NCI-H128 (cell line): Measurements from ENCODE around the gene TNS1.
"Not testable (repeated sequence)": the region's sequence is repeated elsewhere in the genome, so short reads cannot be mapped to it uniquely, and the experiment has no call there.

Experiments
- DNase-seq: peaks from one replicate; lab custom pipeline; 2025; ENCODE audit not compliant: unreplicated experiment; lab: John Stamatoyannopoulos, UW

TNS1 gene

DNA sequence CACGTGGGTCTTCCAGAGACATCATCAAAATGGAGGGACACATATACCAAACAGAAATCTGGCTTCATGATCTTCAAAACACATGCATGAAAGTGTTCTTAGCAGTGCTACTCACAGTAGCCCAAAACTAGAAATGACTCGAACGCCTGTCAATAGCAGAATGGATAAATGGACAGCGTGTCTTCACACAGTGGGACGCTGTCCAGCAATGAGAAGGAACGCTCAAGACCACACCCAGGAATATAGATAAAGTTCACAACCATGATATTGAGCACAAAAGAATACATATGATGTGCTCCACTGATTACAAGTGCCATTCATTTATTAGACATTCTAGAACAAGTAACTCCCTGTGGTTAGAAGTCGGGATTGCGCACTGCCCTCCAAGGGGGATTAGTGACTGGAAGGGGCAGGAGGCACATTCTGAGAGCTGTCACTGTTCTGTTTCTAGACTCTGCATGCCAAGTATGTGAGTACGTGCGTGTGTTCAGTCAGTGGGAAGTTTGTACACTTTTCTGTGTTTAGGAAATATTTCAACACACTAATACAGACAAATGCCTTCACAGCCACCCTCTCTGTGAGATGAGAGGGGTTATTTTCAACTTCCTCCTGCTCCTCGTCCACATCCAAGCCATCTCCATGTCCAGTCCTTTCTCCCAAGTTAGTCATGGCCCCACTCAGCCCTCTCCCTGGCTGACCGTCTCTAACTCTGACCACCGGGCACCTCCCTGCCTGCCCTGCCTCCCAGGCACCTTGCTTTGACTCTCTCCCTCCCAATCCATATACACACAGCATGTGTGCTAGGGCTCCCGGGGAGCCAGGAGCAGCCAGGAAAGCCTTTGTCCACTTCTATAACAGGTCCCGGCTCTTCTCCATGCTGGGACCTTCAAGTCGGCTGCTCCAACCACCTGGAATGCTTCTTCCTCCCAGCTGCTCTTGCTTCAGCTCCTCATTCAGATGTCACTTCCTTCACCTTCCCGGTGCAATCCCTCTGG is 26.9 kb upstream of the TNS1 start:
- no peak for DNase-seq

GRCh38 chr2:218028562-218029348 is 26.0 kb upstream of the TNS1 start:
- no peak for DNase-seq

DNA sequence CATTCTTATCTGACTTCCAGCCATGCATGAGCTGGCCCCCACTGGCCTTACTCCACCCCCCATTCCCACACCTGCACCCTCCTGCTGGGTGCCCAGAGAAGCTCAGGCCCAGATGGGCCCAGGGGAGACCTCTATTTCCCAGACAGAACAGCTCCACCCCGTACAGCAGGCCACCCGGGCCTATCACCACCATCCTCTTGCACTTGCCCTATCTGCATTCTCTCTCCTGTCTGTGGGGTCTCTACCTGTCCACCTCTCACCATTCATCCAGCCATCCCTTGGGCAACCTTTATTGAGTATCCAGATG is 25.3 kb upstream of the TNS1 start:
- DNase-seq = no peak

DNA sequence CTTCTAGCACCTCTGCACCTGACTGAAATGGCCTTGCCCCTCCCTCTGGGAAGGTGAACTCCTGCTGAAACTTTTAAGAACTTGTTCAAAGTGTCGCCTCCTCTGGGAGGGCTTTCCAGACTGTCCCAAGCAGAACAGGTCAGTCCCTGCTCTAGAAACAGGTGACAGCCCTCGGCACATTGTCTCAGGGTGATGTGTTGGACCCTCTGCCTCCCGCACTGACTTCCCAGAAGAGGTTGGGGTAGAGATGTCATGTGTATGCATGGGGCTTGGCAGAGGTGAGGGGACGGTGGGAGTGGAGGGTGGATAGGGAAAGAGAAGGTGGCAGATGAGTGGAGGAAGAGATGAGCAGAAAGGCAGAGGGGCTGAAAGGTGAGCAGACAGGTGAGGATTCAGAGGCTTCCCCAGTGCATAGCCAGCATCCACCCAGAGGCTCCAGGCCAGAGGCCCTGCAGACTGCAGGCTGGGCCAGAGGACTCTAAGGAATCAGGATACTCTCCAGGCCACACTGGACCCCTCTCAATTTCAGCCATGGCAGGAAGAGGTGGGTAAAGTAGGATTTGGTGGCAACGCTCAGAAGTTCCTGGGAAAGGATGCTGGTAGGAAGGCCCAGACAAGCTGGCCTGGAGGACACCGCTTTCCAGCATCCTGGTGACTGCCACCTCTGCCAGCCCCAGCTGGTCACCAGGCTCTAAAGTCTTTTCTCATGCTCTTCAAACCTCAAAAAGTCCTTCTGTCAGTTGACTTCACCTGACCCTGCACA is 24.8 kb upstream of the TNS1 start:
- no peak for DNase-seq

- DNase-seq = no peak
Observed at GRCh38 chr2:218026676-218027425, 24.1 kb upstream of the TNS1 start.

DNA sequence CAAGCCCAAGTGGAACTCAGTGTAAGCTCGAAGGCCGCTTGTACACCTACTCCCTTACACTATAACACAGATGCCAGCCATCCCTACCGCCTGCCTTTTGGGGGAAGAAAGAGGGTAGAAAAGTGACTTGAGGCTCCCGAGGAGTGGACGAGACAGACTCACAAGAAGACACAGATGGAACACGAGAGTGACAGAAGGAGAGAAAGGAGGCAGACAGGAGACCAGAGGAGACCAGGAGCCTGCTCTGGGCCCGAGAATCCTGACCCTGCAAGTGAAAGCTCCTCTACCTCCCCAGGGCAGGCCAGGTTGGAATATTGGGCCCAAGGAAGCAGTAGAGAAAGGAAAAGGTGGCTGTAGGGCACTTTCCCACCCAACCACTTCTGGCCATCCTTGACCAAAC is 23.4 kb upstream of the TNS1 start:
- no peak for DNase-seq

- DNase-seq = no peak
Observed at GRCh38 chr2:218024871-218025270, 22.1 kb upstream of the TNS1 start.

DNA sequence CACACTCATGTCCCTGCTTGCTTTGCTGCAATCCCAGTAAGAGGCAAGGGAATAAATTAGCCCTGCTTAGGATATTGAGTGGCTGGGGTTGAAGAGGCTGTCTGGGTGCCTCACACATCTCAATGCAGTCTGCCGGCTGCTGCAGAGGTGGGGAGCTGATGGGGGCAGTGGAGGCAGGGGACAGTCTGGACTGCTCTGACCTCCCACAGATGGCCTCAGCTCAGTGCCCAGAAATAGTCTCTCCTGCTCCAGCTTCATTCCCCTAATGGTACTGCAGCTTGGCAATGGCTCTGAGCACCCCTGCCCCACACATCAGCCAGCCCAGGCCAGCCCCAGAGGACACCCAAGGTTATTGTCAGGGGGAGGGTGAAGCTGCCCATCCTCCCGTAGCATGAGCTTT is 21.5 kb upstream of the TNS1 start:
- DNase-seq = no peak

DNA sequence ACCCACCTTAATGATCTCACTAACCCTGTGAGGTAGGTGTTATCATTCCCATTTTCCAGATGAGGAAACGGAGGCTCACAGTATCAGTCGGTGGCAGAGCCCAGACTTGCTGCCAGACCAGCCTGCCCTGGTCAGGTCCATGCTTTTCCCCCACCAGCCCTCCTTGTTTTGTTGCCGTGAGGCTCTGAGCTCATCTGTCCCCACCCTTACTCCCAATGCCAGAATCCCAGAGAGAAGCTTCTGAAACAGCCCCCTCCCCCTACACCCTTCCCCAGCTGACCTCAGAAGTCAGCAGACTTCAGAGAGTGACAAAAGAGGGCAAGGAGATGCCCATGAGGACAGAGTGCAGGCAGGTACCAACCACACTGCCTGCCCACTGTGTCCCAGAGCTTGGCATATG is 20.8 kb upstream of the TNS1 start:
- DNase-seq = no peak

GRCh38 chr2:218022851-218023530 is 20.2 kb upstream of the TNS1 start:
- DNase-seq = no peak

DNA sequence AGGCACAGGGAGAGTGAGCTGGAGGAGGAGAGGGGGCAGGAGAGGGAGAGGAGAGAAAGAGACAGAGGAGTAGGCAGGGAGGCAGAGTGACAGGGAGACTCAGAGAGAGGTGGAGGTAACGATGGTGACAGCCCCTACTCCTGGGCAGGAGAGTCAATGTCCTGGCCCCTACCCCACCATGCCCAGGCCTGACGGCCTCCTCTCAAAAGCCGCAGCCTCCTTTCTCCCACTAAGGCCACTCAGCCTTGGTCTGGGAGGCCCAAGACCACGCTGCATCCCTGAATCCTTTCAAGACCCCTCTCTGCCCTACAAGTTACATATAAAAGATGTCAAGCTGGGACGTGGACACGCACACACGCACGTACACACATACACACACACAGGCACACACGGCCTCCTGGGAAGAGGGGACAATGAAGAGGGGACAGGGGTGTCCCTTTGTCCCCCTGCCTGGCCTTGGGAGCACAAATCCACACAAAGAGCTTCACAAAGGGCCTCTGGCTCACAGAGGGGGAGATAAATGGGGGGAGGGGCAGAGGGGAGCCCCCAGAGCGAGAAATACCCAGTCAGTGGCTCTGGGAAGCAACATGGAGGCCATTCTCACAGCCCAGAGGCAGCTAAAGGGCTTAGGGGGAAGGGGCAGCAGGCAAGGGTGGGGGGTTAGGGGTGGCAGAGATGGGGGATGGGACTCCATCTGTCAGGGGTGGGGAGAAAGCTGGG is 19.5 kb upstream of the TNS1 start:
- no peak for DNase-seq

GRCh38 chr2:218021536-218022071 is 18.8 kb upstream of the TNS1 start:
- DNase-seq = no peak

DNA sequence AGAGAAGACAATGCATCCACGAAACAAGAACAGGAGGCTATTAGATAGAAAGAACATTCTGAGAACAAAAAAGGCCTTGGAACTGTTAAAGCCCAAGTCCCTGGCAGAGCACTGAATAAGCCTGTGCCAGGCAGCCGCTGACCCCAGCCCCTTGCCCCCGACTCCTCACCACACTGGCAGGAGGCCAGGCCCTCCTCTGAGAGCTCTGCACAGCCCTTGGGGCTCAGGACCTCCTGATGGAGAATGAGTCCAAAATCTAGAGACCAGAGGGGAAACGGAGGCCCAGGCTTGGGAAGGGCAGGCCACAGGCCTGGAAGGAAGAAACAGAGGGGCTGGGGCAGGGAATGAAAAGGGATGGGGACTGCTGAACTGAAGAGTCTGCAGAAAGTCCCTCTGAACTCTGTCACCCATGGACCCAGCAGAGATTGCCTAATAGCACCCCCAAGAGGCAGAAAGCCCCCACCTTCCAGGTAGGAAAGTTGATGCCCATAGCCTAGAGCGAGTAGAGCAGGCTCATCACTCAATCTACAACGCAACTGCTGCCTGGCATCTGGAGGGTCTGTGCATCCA is 18.3 kb upstream of the TNS1 start:
- DNase-seq = no peak

GRCh38 chr2:218020281-218020680 is 17.5 kb upstream of the TNS1 start:
- DNase-seq = no peak

DNA sequence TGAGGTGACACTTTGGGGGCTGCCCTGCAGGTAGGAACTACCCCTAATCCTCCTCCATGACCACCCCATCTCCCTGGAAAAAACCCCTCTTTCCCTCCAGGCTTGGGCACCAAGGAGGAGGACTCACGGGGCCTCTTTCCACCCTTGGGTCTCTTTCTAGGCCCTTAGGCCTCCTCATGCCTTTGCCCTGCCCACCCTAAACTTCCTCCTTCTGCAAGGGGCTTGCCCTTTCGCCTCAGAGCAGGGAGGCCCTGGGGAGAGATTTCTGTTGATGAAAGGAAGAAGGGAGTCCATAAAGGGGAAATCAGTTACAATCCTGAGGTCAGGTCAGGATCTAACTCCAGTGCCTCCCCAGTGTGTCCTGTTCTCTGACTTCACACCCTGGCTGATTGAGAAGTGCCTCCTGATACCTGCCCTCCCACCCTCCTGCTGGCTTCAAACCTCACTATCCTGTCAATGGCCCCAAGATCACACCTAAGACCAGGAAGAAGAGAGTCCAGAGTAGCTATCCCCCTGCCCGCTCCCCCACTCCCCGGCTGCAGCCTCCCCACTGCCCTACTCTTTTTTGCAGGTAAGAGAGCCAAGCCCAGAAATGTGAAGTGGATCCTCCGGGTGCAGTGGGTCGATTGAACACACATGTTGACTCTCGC is 16.7 kb upstream of the TNS1 start:
- no peak for DNase-seq

DNA sequence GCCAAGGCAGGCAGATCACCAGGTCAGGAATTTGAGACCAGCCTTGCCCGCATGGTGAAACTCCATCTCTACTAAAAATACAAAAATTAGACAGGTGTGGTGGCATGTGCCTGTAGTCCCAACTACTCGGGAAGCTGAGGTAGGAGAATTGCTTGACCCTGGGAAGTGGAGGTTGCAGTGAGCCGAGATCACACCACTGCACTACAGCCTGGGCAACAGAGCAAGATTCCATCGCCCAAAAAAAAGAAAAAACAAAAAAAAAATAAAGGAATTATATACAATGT is 16.0 kb upstream of the TNS1 start:
- DNase-seq = not testable (repeated sequence)

DNA sequence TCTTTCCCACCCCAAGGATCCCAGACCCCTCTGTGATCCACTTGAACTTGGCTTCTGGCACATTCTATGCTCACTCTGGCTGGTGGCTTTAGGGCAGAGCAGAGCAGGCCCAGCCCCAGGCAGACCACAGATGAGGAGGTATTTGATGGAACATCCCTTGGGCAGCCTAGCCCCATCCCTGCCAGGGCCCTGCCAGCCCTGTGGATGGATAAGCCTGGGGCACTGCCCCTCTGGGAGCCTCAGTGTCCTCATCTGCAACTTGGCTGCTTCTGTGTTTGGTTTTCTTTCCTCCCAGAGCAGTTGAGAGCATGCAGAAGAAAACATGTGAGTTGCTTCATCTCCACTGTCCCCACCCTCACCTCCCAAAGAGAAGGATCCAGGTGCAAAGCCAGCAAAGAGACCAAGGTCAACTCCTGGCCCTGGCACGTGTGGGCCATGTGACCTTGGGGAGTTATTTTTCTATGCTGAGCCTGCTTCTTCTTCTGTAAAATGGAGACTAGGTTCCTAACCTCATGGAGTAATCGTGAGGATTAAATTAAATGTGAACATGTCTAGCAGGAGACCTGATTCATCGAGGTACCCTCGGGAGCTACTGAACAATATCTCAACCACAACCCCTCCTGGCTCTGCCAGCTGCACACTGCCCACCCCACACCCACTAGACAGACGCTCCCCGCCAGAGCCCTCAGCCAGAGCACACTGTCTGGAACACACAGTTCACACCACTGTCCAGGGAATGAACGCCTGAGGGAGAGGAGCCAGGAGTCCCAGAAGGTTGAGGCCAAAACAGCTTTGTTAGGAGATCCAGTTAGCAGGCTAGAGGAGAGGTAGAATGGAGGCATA is 14.6 kb upstream of the TNS1 start:
- DNase-seq = no peak

- DNase-seq = no peak
Observed at GRCh38 chr2:218016810-218017209, 14.0 kb upstream of the TNS1 start.
